T-helper 1 cell (primary cell): ENCODE results near the gene MPV17L.
"Not testable (repeated sequence)": the region's sequence is repeated elsewhere in the genome, so short reads cannot be mapped to it uniquely, and the experiment has no call there.

ENCODE experiments used
- DNase-seq, 5 donors: peaks; one replicate each; pipeline ENCODE4 v3.0.0-alpha.2; 2012 to 2020

MPV17L gene

DNA sequence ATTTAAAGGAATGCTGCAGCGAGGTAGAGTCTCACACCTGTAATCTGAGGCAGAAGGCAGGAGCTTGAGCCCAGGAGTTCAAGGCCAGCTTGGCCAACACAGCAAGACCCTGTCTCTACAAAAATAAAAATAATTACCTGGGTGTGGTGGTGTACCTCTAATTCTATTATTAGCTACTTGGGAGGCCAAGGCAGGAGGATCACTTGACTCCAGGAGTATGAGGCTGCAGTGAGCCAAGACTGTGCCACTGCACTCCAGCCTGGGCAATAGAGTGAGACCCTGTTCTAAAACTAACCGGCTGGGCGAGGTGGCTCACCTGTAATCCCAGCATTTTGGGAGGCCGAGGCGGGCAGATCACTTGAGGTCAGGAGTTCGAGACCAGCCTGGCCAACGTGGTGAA is 57.7 kb downstream of the MPV17L start:
- not testable (repeated sequence) for DNase-seq

GRCh38 chr16:15454933-15455332 is 59.4 kb downstream of the MPV17L start:
- DNase-seq: not testable (repeated sequence)

- no peak for DNase-seq
Measured at GRCh38 chr16:15457400-15457799, 61.8 kb downstream of the MPV17L start.

DNA sequence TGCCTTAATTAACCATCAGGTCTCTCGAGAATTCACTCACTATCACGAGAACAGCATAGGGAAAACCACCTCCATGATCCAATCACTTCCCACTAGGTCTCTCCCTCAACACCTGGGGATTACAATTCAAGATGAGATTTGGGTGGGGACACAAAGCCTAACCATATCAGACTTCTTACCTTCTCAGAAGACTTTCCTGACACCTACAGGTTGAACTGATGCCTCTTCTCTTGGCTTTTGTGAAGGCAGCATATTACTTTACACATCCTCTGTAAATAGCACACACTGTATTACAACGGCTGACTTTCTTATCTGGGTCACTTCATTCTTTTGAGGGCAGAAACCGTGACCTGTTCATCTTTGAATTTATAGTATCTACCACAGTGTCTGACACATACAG is 62.4 kb downstream of the MPV17L start:
- no peak for DNase-seq

GRCh38 chr16:15459791-15460190 is 64.2 kb downstream of the MPV17L start:
- no peak for DNase-seq

GRCh38 chr16:15460601-15461000 is 65.0 kb downstream of the MPV17L start:
- DNase-seq: no peak

GRCh38 chr16:15461376-15461775 is 65.8 kb downstream of the MPV17L start:
- DNase-seq: no peak
